HFFc6 (cell line): ENCODE data around the gene SPRR2E. TPM values are rescaled to one million over a fixed set of nuclear protein-coding genes. Genes with fewer than 3 reads are reported as not detected.
"Not testable (repeated sequence)": the region's sequence is repeated elsewhere in the genome, so short reads cannot be mapped to it uniquely, and the experiment has no call there.

Source experiments
- DNase-seq: peaks from one replicate; pipeline ENCODE4 v3.0.0-alpha.2; 2018
- H3K27ac Mint-ChIP-seq: 2 replicates; pipeline ENCODE4 v1.8.0; 2020; ENCODE audit warnings: mild to moderate bottlenecking, mixed read lengths
- H3K27me3 Mint-ChIP-seq: 2 replicates; pipeline ENCODE4 v1.8.0; 2021; ENCODE audit warnings: mild to moderate bottlenecking, moderate library complexity, mixed read lengths; ENCODE audit not compliant: insufficient read depth
- H3K36me3 Mint-ChIP-seq: 2 replicates; pipeline ENCODE4 v1.8.0; 2021; ENCODE audit warnings: low read depth, mixed read lengths
- H3K4me1 Mint-ChIP-seq: 2 replicates; pipeline ENCODE4 v1.8.0; 2020; ENCODE audit warnings: low read depth, mixed read lengths
- H3K4me3 Mint-ChIP-seq: 2 replicates; pipeline ENCODE4 v1.8.0; 2020; ENCODE audit warnings: mild to moderate bottlenecking, moderate library complexity, mixed read lengths
- H3K9me3 Mint-ChIP-seq: 2 replicates; pipeline ENCODE4 v1.8.0; 2020; ENCODE audit warnings: mild to moderate bottlenecking, mixed read lengths
- total RNA-seq, 6 experiments: library from RNA; stranded (reverse); fragmentation: NEBNext Ultra II Directional; extraction: Animal tissue kit (Norgen Biotek cat#: 25700); gene quantifications; 2 replicates in 1 of 6; 3 replicates in 5 of 6; pipeline ENCODE4 v1.2.3, GENCODE V29; 2021
- TF ChIP-seq, protein P1 (sequence below): fragments of 200-600 bp; sonication (generic); IDR thresholded peaks from 2 replicates; pipeline ENCODE4 v1.5.0; 2021; ENCODE audit warnings: antibody characterized with exemption, mild to moderate bottlenecking

Gene SPRR2E
- total RNA-seq, 6 experiments from 2014 or later: not detected

DNA sequence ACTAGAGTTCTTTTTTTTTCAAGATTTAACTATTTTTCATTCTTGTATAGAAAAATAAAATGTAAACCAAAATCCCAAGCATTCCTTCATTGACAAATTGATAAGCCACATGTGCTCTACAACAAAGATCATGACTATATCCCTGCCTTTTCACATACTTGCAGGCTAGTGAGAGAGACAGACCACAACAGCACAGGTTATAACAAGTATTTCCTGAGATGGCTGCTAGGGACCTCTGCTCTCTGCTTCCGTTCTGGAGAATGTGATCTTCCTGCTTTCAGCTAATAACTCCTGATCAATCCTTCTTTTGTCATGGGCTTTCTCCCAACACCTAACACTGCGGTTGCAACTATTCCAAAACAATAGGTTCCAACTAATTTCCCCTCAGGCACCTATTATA lies 33.0 kb upstream of the SPRR2E start:
- TF ChIP-seq, protein P1, sequence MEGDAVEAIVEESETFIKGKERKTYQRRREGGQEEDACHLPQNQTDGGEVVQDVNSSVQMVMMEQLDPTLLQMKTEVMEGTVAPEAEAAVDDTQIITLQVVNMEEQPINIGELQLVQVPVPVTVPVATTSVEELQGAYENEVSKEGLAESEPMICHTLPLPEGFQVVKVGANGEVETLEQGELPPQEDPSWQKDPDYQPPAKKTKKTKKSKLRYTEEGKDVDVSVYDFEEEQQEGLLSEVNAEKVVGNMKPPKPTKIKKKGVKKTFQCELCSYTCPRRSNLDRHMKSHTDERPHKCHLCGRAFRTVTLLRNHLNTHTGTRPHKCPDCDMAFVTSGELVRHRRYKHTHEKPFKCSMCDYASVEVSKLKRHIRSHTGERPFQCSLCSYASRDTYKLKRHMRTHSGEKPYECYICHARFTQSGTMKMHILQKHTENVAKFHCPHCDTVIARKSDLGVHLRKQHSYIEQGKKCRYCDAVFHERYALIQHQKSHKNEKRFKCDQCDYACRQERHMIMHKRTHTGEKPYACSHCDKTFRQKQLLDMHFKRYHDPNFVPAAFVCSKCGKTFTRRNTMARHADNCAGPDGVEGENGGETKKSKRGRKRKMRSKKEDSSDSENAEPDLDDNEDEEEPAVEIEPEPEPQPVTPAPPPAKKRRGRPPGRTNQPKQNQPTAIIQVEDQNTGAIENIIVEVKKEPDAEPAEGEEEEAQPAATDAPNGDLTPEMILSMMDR: no peak
- Mint-ChIP-seq H3K9me3 (peaks cover 17% of the 10 kb centered on the region; the same call in 1 of the 2 replicates), H3K4me3 (no peak overlapping the region), H3K4me1 (no peaks in the 10 kb centered on the region), H3K27me3 (no peaks in the 10 kb centered on the region; the same call in 1 of the 2 replicates), H3K36me3 (no peaks in the 10 kb centered on the region), H3K27ac (no peak overlapping the region)
- no peak for DNase-seq

DNA sequence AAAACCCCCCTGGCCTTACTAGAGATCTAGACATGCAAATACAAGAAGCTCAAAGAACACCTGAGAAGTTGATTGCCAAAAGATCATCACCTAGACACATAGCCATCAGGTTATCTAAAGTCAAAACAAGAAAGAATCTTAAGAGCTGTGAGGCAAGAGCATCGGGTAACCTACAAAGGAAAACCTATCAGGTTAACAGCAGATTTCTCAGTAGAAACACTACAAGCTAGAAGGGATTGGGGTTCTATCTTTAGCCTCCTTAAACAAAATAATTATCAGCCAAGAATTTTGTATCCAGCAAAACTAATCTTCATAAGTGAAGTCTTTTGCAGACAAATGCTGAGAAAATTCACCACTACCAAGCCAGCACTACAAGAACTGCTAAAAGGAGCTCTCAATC lies 31.2 kb upstream of the SPRR2E start:
- TF ChIP-seq, protein P1: no peak
- no peak overlapping the region for H3K27ac Mint-ChIP-seq
- H3K4me3 Mint-ChIP-seq: no peak overlapping the region
- H3K27me3 Mint-ChIP-seq: no peaks in the 10 kb centered on the region; the same call in 1 of the 2 replicates
- no peak for DNase-seq
- H3K36me3 Mint-ChIP-seq: no peaks in the 10 kb centered on the region
- no peaks in the 10 kb centered on the region for H3K4me1 Mint-ChIP-seq
- H3K9me3 Mint-ChIP-seq: peaks cover 19% of the 10 kb centered on the region; the same call in 1 of the 2 replicates

DNA sequence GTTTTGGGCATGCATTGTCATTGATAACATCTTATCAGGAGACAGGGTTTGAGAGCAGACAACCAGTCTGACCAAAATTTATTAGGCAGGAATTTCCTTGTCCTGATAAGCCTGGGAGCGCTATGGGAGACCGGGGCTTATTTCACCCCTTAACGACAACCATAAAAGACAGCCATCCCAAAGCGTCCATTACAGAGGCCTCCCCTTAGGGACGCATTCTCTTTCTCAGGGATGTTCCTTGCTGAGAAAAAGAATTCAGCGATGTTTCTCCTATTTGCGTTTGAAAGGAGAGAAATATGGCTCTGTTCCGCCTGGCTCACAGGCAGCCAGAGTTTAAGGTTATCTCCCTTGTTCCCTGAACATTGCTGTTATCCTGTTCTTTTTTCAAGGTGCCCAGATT lies 29.5 kb upstream of the SPRR2E start:
- H3K36me3 Mint-ChIP-seq, H3K4me1 Mint-ChIP-seq, H3K27ac Mint-ChIP-seq, H3K4me3 Mint-ChIP-seq, H3K27me3 Mint-ChIP-seq, DNase-seq: not testable (repeated sequence)
- peaks cover 19% of the 10 kb centered on the region; the same call in 1 of the 2 replicates for H3K9me3 Mint-ChIP-seq

DNA sequence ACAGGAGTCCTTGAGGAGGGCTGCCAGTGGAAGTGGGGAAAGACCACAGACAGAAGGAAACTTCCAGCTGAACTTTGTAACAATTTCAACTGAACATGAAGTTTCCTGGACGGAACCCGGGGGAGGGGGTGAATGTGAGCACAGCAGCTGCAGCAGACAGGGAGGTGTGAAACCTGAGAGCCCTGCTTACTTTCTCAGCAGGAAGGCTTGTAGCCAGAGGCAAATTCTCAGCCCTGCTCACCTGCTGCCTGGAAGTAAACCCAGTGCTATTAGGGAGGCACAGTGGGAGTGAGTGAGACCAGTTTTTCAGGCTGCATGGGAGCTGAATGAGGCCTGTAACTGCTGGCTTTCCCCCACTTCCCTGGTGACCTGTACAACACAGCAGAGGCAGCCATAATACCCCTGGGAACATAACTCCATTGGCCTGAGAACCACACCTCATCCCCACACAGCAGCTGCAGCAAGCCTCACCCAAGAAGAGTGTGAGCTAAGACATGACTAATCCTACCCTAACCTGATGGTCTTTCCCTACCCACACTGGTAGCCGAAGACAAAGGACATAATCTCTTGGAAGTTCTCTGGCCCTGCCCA lies 28.6 kb upstream of the SPRR2E start:
- Mint-ChIP-seq H3K36me3 (no peaks in the 10 kb centered on the region), H3K27ac (no peak overlapping the region), H3K27me3 (no peaks in the 10 kb centered on the region; the same call in 1 of the 2 replicates), H3K4me1 (no peaks in the 10 kb centered on the region), H3K4me3 (no peak overlapping the region), H3K9me3 (peaks cover 19% of the 10 kb centered on the region; the same call in 1 of the 2 replicates)
- no peak for DNase-seq
- TF ChIP-seq, protein P1: no peak

DNA sequence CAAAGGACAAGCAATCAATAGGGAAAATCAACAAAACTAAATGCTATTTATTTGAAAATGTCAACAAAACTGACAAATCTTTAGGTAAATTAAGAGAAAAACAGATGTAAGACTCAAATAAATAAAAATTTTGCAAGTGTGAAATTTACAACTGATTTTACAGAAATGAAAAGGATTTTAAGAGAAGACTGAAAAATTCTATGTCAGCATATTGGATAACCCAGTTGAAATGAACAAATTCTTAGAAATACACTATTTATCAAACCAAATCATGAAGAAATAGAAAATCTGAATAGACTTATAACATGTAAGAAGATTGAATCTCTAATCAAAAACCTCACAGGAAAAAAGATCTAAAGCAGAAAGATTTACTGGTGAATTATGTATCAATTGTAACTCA lies 26.6 kb upstream of the SPRR2E start:
- H3K27me3 Mint-ChIP-seq: no peaks in the 10 kb centered on the region; the same call in 1 of the 2 replicates
- H3K27ac Mint-ChIP-seq: no peak overlapping the region
- no peak overlapping the region for H3K4me3 Mint-ChIP-seq
- peaks cover 10% of the 10 kb centered on the region; the same call in 1 of the 2 replicates for H3K9me3 Mint-ChIP-seq
- H3K36me3 Mint-ChIP-seq: no peaks in the 10 kb centered on the region
- no peaks in the 10 kb centered on the region for H3K4me1 Mint-ChIP-seq
- DNase-seq: no peak
- TF ChIP-seq, protein P1: no peak

DNA sequence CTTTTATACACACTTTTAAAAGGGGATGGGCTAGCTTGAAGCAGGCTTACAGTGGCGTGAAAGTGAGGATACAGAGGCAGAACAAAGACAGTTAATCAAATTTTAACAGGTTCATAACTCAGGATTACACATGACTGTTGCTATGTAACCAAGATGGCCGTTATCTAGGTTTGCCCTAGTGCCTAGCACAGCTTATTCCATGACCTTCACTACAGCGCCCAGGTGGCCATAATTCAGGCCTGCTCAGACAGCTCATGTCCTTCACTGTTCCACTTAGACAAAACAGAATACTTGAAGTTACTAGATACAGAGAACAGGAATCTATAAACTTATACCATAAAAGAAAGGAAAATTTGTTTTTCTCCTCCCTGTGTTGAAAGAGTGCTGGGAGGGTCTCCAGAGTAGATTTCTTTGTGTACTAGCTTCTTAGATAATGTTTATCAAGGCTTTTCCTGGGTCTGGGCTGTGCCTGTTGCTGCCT lies 25.2 kb upstream of the SPRR2E start:
- no peaks in the 10 kb centered on the region; the same call in 1 of the 2 replicates for H3K27me3 Mint-ChIP-seq
- no peak overlapping the region for H3K4me3 Mint-ChIP-seq
- H3K9me3 Mint-ChIP-seq: peaks cover 5% of the 10 kb centered on the region; the same call in 1 of the 2 replicates
- no peaks in the 10 kb centered on the region for H3K36me3 Mint-ChIP-seq
- TF ChIP-seq, protein P1: no peak
- H3K4me1 Mint-ChIP-seq: no peaks in the 10 kb centered on the region
- no peak for DNase-seq
- H3K27ac Mint-ChIP-seq: no peak overlapping the region

DNA sequence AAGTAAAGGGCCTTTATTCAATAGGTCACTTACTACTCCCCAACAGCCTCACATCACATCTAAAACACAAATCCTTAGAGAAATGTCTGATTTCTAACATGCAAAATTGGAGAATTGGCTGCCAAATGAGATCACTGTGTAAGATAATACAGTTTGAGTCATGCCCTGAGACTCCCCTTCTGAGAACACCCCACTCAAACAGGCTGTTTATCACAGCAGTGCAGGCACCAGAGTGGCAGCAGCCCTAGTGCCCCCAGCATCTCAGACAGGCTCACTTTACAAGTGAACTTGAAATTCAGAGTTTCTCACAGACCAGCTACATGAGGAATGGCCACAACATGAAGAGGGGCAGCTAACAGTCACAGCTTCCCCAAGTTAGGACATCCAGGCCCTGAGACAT lies 20.9 kb upstream of the SPRR2E start:
- H3K36me3 Mint-ChIP-seq, DNase-seq, H3K4me1 Mint-ChIP-seq, H3K9me3 Mint-ChIP-seq, H3K27me3 Mint-ChIP-seq, H3K27ac Mint-ChIP-seq, H3K4me3 Mint-ChIP-seq: not testable (repeated sequence)
